GM19351 (cell line): Measurements from ENCODE around the gene SCYL1.

Source experiments
- ATAC-seq: cut with Tn5 transposase; IDR thresholded peaks from one replicate; pipeline ENCODE4 v1.9.1; 2021; ENCODE audit warnings: mild to moderate bottlenecking, moderate library complexity; ENCODE audit not compliant: unreplicated experiment

The SCYL1 gene

GRCh38 chr11:65532388-65533064, 7.6 kb downstream of the SCYL1 start:
- no peak for ATAC-seq

GRCh38 chr11:65535102-65535501, 10.2 kb downstream of the SCYL1 start:
- ATAC-seq, result no peak

GRCh38 chr11:65536412-65537295, 11.8 kb downstream of the SCYL1 start:
- ATAC-seq, result no peak

- no peak for ATAC-seq
Observed at GRCh38 chr11:65537296-65537597, 12.4 kb downstream of the SCYL1 start.

GRCh38 chr11:65537620-65538231, 12.8 kb downstream of the SCYL1 start:
- ATAC-seq, result no peak

- no peak for ATAC-seq
Observed at GRCh38 chr11:65538232-65538914, 13.5 kb downstream of the SCYL1 start.

- no peak for ATAC-seq
Observed at GRCh38 chr11:65538915-65539743, 14.2 kb downstream of the SCYL1 start.

- peak; percentile 66 for ATAC-seq
Observed at GRCh38 chr11:65539744-65540289, 14.9 kb downstream of the SCYL1 start.

GRCh38 chr11:65540290-65541092, 15.6 kb downstream of the SCYL1 start:
- peak; percentile 64 for ATAC-seq

GRCh38 chr11:65541093-65541982, 16.5 kb downstream of the SCYL1 start:
- ATAC-seq, result no peak

- no peak for ATAC-seq
Observed at GRCh38 chr11:65542738-65543390, 18.0 kb downstream of the SCYL1 start.

GRCh38 chr11:65545853-65546216, 21.0 kb downstream of the SCYL1 start:
- no peak for ATAC-seq

GRCh38 chr11:65546217-65546958, 21.5 kb downstream of the SCYL1 start:
- peak; percentile 81 for ATAC-seq

GRCh38 chr11:65547446-65548125, 22.7 kb downstream of the SCYL1 start:
- no peak for ATAC-seq

GRCh38 chr11:65548395-65548794, 23.5 kb downstream of the SCYL1 start:
- ATAC-seq, result no peak

- ATAC-seq, result no peak
Observed at GRCh38 chr11:65549096-65549495, 24.2 kb downstream of the SCYL1 start.
